LHCN-M2 (cell line): Measurements from ENCODE around the gene BMPER. TPM values are rescaled to one million over a fixed set of nuclear protein-coding genes. Genes with fewer than 3 reads are reported as not detected.

ENCODE experiments used
- DNase-seq: peaks from one replicate; pipeline ENCODE4 v3.0.0-alpha.2; 2012; ENCODE audit warnings: low read depth
- total RNA-seq: library from RNA; depleted of rRNA; stranded (reverse); fragments of >200 nt; gene quantifications from 2 replicates; pipeline ENCODE4 v1.2.3, GENCODE V29; 2014

BMPER gene
- total RNA-seq, 1 experiment from 2014 or later: 4.1 TPM

DNA sequence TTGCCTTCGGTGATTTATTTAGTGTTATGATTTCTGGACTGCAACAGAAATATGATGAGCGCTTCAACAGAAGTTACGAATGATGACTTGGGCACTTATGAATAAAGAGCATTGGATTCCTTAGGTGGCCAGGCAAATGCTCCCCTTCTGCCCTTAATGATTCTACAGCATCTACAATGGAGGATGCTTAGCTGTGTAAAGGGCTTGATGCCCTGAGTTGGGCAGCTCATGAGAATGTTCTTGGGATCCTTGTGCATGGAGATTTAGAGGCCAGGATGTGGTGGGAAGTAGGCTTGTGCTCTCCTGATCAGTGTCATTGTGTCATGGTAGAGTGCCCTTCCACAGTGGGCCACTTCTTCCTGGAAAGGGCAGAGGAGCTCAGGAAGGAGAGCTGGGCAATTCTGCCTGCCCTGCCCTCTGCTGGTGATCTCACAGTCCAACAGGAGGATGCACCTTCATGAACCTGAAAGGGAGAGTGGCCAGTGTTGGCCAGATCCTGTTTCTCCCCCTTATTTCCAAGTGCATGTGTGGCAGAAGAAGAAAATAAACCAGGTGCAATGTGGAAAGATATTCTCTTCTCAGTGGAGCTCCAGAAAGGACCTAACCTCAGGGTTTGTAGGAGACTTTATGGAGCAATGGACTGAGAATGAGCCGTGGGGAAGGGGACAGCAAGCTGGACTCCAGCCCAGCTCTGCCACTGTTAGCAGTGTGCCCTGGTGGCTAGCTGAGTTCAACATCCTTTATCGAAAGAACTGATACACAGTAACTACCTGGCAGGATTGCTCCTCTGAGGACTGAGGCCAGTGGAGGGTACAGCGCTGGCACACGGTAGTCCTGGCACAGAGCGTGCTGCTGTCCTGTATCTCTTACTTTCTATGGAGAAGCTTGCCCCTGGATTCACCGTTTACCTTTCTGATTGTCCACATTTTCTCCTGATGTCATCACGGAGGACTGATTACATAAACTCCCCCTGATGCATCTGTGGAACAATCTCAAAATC lies 182.9 kb downstream of the BMPER start:
- peak; percentile 71 for DNase-seq

DNA sequence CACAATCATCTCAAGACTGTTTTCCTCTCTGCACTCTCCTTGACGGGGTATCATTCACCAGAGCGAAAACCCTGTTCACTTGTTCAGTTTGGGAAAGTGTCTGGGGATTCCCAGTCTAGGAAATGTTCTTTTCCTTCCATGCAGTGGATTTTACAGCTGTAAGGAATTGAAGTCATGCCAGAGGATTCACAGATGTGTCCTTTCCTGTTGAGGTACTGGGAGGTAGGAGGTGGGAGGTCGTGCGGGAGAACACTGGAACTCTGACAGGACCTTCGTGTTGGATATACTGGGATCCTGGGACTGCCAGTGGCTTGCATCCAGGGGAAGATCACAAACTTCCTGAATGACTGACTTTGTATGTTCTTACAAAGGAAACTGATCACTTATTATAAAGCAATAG lies 185.5 kb downstream of the BMPER start:
- DNase-seq: no peak

DNA sequence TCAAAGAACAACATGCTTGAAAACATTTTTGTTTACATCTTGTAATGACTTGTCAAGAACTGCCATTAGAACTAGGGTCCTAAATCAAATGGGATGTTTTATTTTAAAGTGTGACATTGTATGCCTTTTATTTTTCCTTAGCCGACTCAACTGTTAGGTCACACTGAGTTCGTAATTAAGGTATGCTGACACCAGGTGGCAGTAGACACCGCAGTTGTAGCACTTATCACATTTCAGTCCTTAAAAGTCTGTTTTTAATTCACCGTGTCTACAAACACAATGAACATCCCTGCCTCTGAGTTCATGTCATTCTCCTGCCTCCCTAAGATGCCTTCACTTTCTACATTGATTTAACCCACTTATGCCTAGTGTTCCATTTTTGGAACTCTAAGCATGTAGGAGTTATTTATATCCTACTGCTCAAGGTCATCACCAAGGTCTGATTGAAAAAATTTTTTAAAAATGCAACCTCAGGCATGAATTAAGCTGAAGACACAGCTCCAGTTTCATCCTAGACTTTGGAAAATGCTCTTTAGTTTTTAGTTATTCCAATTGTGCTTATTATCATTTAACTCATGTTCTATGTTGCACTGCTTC lies 186.1 kb downstream of the BMPER start:
- DNase-seq: peak; percentile 68

DNA sequence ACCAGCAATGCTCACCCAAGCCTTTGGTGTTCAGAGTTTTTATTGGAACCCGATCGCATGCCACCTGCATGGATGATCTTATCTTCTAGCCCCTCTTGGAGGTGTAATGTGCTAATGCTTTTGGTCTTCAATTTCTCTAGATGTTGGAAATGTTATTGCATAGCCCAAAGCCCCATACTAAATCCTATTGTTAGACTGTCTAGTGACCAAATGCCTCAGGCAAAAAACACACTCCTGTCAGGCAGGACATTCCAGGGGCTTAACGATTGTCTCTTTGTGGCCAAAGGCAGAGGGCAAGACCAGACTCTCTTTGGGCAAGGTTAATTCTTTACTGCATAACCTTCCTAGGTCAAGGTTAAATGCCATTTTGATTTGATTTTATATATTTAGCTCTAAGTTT lies 187.9 kb downstream of the BMPER start:
- DNase-seq: no peak

- peak; percentile 95 for DNase-seq
Observed at GRCh38 chr7:34096198-34096651, 190.9 kb downstream of the BMPER start.

DNA sequence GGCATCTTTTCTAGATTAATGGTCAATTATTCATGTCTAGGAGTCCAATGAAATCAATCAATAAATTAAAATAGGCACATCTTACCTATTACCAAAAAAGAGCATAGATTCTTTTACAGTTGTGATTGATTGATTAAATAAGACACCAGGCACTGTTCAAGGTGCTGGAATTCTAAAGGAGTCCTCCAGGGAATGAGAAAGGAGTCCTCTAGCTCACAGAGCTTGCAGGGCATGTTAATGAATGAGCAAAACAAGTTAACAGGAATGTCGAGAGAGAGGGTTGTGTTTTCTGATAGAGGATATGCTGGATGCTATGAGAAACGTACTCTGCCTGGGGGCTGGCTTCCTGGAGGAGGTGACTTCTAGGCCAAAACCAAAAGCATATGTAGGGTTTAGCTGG lies 191.4 kb downstream of the BMPER start:
- no peak for DNase-seq

- DNase-seq: no peak
Observed at GRCh38 chr7:34100661-34101060, 195.3 kb downstream of the BMPER start.

DNA sequence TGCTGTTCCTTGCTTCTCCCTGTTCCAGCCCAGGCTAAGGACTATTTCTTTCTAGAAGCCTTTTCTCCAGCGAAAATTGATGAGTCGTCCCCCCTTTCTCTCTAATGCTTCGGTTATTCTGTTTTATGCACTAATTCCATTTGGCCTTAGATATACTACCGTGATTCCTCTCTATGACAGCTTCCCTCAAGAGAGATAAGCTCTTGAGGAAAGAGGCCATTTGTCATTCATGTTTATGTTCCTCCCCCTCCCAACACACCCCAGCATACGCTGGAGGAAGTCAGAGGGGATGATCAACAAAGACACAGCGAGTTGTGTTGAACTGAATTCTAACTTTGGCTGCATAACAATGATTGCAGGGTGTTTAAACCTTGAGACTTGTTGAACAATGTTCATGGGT lies 198.8 kb downstream of the BMPER start:
- no peak for DNase-seq

- no peak for DNase-seq
Observed at GRCh38 chr7:34104992-34105391, 199.7 kb downstream of the BMPER start.

GRCh38 chr7:34107276-34107675 lies 201.9 kb downstream of the BMPER start:
- peak; percentile 80 for DNase-seq

GRCh38 chr7:34108165-34108564 lies 202.8 kb downstream of the BMPER start:
- DNase-seq: no peak

DNA sequence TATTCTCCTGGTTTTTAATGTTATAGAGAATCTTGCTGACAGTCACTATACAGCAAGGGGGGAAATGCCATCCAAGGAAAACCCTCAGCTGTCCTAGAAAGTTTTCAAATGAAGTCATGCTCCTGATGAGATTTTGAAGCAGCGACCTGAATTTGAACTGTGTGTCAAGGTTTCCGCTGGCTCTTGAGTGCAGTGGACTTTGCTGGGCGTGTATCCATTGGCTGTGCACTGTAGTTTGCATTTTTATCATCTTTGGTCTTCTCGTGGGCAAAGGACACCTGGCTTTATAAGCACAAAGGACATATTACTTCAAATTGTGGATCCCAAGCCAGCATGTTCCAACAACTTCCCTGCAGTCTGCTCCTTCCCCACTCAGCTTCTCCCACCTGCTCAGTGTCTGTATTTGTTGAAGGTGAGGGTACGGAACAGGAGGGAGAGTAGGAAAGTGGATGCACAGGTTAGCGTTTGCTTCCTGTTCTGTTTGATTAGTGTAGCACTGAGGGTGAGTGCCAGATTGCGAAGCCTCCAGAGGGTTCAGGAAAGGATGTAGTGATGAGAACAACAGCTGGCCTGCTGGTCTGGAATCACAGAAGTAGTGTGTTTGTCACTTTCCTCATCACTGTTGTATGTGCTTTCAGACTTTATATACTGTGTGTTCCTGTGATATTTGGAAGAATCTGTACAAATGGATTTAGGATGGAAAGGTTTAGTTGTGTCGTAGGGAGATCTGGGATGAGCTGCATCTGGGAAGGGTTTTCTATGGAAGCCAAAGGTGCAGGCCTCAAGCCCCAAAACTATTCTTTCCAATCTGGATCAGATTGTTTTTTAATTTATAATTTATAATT lies 204.8 kb downstream of the BMPER start:
- DNase-seq: no peak

GRCh38 chr7:34111031-34111430 lies 205.7 kb downstream of the BMPER start:
- DNase-seq: no peak

- no peak for DNase-seq
Observed at GRCh38 chr7:34115503-34115902, 210.2 kb downstream of the BMPER start.

- no peak for DNase-seq
Observed at GRCh38 chr7:34117573-34117972, 212.2 kb downstream of the BMPER start.

- no peak for DNase-seq
Observed at GRCh38 chr7:34121366-34121765, 216.0 kb downstream of the BMPER start.

DNA sequence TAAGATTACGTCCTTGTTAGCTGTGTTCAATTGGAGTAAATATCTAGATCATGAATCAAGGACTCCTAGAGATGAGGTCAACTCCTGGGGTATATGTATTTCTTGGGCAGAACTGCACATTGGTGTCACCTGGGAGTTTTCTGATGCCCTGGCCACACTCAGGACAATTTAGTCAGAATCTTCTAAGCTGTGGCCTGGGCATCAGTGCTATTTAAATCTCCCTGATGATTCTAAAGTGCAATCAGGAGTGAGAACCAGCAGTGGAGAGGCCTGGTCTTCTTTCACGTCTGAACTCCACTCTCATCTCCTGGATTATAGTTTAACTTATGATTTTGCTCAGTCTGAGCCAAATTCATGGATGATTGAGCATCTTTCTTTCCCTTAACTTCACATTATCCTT lies 218.0 kb downstream of the BMPER start:
- DNase-seq: no peak

GRCh38 chr7:34124765-34125164 lies 219.4 kb downstream of the BMPER start:
- DNase-seq: no peak

DNA sequence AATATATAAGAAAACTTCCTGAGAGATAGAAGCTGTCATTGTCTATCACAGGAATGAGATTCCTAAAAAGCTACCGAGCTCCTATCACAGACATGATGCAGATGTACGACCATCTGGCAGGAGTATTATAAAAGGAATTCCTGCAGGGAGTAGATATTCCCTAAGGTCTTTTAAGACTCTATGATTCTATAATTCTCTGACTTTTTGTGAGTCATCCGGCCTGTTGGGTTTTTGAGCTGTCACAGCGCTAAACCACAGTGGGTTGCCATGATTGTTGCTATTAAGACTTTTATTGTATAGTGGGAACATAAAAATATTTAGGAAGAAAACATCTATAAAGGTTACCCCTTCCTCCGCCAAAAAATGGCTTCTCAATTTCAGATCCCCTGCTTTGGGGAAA lies 223.4 kb downstream of the BMPER start:
- peak; percentile 97 for DNase-seq

- DNase-seq: no peak
Observed at GRCh38 chr7:34130558-34131295, 225.4 kb downstream of the BMPER start.

GRCh38 chr7:34131371-34131770 lies 226.0 kb downstream of the BMPER start:
- DNase-seq: no peak
